ENCODE results near the gene STRN. TPM values are rescaled to one million over a fixed set of nuclear protein-coding genes. Genes with fewer than 3 reads are reported as not detected.

The STRN gene
- total and polyA plus RNA-seq, 11 donors = 9.2 to 101 (median 62.7) TPM

DNA sequence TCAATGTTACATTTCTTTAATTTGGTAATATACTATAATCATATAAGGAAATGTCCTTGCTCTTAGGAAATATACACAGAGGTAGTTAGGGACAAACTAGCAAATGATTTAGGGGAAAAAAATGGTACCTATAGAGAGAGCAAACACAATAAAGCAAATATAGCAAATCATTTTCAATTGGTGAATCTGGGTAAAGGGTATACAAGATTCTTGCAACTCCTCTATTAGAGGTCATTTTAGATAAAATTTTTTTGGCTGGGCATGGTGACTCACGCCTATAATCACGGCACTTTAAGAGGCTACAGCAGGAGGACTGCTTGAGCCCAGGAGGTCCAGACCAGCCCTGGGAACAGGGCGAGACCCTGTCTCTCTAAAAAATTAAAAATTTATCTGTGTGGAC, 44.4 kb downstream of the STRN start:
- DNase-seq (no peak), ATAC-seq (no peak)
- intact Hi-C loops (cut with DNase I) = no loop called here
- Histone ChIP-seq H3K27me3 (no peaks in the 10 kb centered on the region), H3K9me3 (no peaks in the 10 kb centered on the region), H3K4me3 (no peak overlapping the region), H3K36me3 (peaks cover 0 to 12% (median 0%) of the 10 kb centered on the region in 9 donors), H3K27ac (no peak overlapping the region), H3K4me1 (peaks cover 0 to 42% (median 19%) of the 10 kb centered on the region in 12 donors)
- no peak for TF ChIP-seq POLR2A (IDR thresholded peaks at IDR 0.05)
- TF ChIP-seq, protein P1, sequence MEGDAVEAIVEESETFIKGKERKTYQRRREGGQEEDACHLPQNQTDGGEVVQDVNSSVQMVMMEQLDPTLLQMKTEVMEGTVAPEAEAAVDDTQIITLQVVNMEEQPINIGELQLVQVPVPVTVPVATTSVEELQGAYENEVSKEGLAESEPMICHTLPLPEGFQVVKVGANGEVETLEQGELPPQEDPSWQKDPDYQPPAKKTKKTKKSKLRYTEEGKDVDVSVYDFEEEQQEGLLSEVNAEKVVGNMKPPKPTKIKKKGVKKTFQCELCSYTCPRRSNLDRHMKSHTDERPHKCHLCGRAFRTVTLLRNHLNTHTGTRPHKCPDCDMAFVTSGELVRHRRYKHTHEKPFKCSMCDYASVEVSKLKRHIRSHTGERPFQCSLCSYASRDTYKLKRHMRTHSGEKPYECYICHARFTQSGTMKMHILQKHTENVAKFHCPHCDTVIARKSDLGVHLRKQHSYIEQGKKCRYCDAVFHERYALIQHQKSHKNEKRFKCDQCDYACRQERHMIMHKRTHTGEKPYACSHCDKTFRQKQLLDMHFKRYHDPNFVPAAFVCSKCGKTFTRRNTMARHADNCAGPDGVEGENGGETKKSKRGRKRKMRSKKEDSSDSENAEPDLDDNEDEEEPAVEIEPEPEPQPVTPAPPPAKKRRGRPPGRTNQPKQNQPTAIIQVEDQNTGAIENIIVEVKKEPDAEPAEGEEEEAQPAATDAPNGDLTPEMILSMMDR (IDR thresholded peaks at IDR 0.05) = no peak
- 42 to 67% (median 63%) methylated on average over 3 of the region's 3 CpGs for WGBS, 4 donors

DNA sequence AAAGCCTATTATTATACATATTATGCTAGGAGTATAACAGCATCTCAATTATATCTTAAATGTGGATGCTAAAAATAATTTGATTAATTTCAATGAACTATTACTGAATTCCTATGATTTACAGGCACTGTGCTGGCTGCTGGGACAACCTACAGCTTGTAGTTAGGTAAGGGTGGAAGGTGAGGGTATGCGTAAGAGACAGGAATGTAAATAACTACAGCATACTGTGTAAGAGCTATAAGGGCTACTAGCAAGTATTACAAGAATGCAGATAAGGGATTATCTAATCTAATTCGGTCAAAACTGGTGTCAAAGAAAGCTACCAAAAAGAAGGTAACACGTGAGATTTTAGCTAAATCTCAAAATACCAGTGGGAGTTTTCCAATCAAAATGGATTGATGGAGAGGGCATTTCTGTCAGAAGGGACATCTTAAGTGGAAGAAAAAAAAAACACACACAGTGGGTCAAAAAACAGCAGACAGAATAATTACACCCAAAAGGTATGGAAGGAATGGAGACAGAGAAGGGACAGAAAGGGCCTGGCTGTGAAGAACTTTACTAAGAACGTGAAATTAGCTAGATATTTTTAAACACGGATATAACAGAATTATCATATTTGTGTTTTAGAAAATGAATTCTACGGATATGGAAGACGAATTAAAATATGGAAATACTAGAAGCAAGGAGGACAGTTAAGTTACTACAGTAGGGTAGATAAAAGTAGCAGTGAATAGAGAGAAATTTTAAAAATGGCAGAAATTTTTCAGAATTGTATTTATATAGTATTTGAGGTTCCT, 47.1 kb downstream of the STRN start:
- Histone ChIP-seq H3K9me3 (no peaks in the 10 kb centered on the region), H3K27ac (no peak overlapping the region), H3K4me1 (peaks cover 0 to 39% (median 15%) of the 10 kb centered on the region in 12 donors), H3K27me3 (no peaks in the 10 kb centered on the region), H3K36me3 (peaks cover 0 to 21% (median 10%) of the 10 kb centered on the region in 9 donors), H3K4me3 (no peak overlapping the region)
- ATAC-seq = no peak
- TF ChIP-seq, protein P1 (IDR thresholded peaks at IDR 0.05) = no peak
- TF ChIP-seq POLR2A (IDR thresholded peaks at IDR 0.05) = no peak
- DNase-seq = no peak
- intact Hi-C loops (cut with DNase I) = no loop called here
- 62 to 72% (median 66%) methylated on average over 7 of the region's 7 CpGs for WGBS, 4 donors

DNA sequence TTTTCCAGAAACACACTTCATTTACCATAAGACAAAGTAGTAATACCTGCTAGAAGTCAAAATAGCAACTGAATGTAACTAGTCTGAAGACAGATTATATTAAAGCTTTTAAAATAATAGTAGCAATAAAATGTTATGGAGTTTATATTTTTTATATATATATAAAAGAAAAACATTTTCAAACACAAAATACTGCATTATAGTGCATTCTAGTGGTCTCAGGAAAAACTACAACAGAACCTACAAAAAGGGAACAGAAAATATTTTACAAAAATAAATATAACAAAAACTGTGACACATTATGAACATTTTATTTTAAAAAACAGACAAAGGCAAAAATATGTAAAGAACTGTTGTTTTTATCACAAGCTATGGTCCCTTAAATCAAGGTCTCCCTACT, 48.0 kb downstream of the STRN start:
- no peak for ATAC-seq
- TF ChIP-seq, protein P1 (IDR thresholded peaks at IDR 0.05) = peak in 9 of 12 donors; percentile 8 to 44 (median 17)
- TF ChIP-seq POLR2A (IDR thresholded peaks at IDR 0.05) = no peak
- H3K9me3 ChIP-seq = no peaks in the 10 kb centered on the region
- H3K4me3 ChIP-seq = no peak overlapping the region
- peaks cover 0 to 24% (median 16%) of the 10 kb centered on the region in 9 donors for H3K36me3 ChIP-seq
- H3K4me1 ChIP-seq = peaks cover 0 to 39% (median 15%) of the 10 kb centered on the region in 12 donors
- no peak overlapping the region for H3K27ac ChIP-seq
- no peaks in the 10 kb centered on the region for H3K27me3 ChIP-seq
- intact Hi-C loops (cut with DNase I) = no loop called here
- DNase-seq = no peak

DNA sequence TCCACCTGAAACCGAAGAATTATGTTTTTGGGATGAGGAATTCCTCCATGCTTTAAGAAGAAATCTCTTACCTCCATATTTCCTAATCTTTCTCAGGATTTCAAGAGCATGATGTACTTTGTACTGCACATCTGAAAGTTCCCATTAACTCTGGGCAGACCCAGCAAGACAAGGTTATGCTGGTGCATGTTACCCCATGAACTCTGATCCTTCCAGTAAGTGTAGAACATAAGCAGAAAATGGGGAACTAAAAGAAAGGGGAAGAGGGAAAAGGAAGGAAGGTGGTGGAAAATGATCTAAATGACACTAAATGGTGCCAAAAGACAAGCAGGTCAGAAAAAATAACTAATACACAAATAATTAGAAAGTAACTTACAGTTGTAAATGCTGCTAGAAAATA, 50.7 kb downstream of the STRN start:
- DNase-seq (no peak), ATAC-seq (peak in 2 of 4 donors; percentile 45 to 46)
- 96 to 100% (median 98%) methylated on average over 1 of the region's 1 CpG for WGBS, 4 donors
- TF ChIP-seq, protein P1 (IDR thresholded peaks at IDR 0.05) = no peak
- no peak for TF ChIP-seq POLR2A (IDR thresholded peaks at IDR 0.05)
- Histone ChIP-seq H3K27me3 (no peaks in the 10 kb centered on the region), H3K36me3 (peaks cover 0 to 37% (median 30%) of the 10 kb centered on the region in 9 donors), H3K4me1 (peaks cover 0 to 38% (median 12%) of the 10 kb centered on the region in 12 donors), H3K27ac (peak overlapping the region in 1 of 12 donors; percentile 81), H3K4me3 (no peak overlapping the region), H3K9me3 (no peaks in the 10 kb centered on the region)
- intact Hi-C loops (cut with DNase I) = no loop called here
